GM21786 (cell line): Measurements from ENCODE around the gene TUBGCP3.

Experiments used
- ATAC-seq: cut with Tn5 transposase; IDR thresholded peaks from one replicate; pipeline ENCODE4 v1.9.1; 2021; ENCODE audit not compliant: unreplicated experiment

The TUBGCP3 gene

GRCh38 chr13:112617754-112618375, 29.9 kb upstream of the TUBGCP3 start:
- ATAC-seq, result no peak

GRCh38 chr13:112616586-112617362, 28.8 kb upstream of the TUBGCP3 start:
- peak; percentile 64 for ATAC-seq

GRCh38 chr13:112615391-112615790, 27.4 kb upstream of the TUBGCP3 start:
- no peak for ATAC-seq

GRCh38 chr13:112614835-112615234, 26.9 kb upstream of the TUBGCP3 start:
- no peak for ATAC-seq

- ATAC-seq, result no peak
These were observed 20.3 kb upstream of the TUBGCP3 start for GRCh38 chr13:112608212-112608611.

GRCh38 chr13:112606109-112607001, 18.4 kb upstream of the TUBGCP3 start:
- ATAC-seq, result peak; percentile 100

- no peak for ATAC-seq
These were observed 17.6 kb upstream of the TUBGCP3 start for GRCh38 chr13:112605531-112605990.

- ATAC-seq, result no peak
These were observed 15.8 kb upstream of the TUBGCP3 start for GRCh38 chr13:112603641-112604225.

GRCh38 chr13:112602189-112602588, 14.2 kb upstream of the TUBGCP3 start:
- no peak for ATAC-seq

- ATAC-seq, result no peak
These were observed 13.4 kb upstream of the TUBGCP3 start for GRCh38 chr13:112601371-112601770.

- ATAC-seq, result no peak
These were observed 8.3 kb upstream of the TUBGCP3 start for GRCh38 chr13:112596235-112596634.

- no peak for ATAC-seq
These were observed 4.7 kb upstream of the TUBGCP3 start for GRCh38 chr13:112592647-112593046.

GRCh38 chr13:112592181-112592580, 4.2 kb upstream of the TUBGCP3 start:
- ATAC-seq, result no peak

- no peak for ATAC-seq
These were observed 741 bp upstream of the TUBGCP3 start for GRCh38 chr13:112588490-112589297.

GRCh38 chr13:112587212-112587763, 665 bp downstream of the TUBGCP3 start:
- ATAC-seq, result peak; percentile 36

- ATAC-seq, result no peak
These were observed 1.5 kb downstream of the TUBGCP3 start for GRCh38 chr13:112586334-112586960.

- peak; percentile 60 for ATAC-seq
These were observed 4.2 kb downstream of the TUBGCP3 start for GRCh38 chr13:112583592-112584277.

GRCh38 chr13:112582263-112582662, 5.7 kb downstream of the TUBGCP3 start:
- no peak for ATAC-seq

- ATAC-seq, result no peak
These were observed 7.0 kb downstream of the TUBGCP3 start for GRCh38 chr13:112580912-112581311.
